Small intestine (tissue), 4 donors: ENCODE measurements around the gene CD6. TPM values are rescaled to one million over a fixed set of nuclear protein-coding genes. Genes with fewer than 3 reads are reported as not detected.

Experiments
- polyA plus RNA-seq, 4 donors: library from polyadenylated mRNA; stranded (reverse) in 3 of 4; unstranded in 1 of 4; fragments of 200-250 nt in 3 of 4; fragments of 120-200 nt in 1 of 4; gene quantifications; one replicate each; pipeline versions ENCODE4 v1.2.1 to v1.2.3, GENCODE V29; 2013
- donor health status: healthy with polysubstance abuse.
- donor health status: Bipolar disorder and iron deficiency.
- donor health status: healthy.

Gene CD6
- polyA plus RNA-seq, 4 donors: 1.3 to 5.1 (median 1.7) TPM

Other genes starting within 250 kb of the CD6 start
- 1 to 10 TPM in 1 of 4 donors, under 1 TPM in 2, not detected in 1; 0.77 to 1.1 (median 0.97) TPM for gene MS4A18, start 247.0 kb upstream of the CD6 start, polyA plus RNA-seq
- gene MS4A15, start 214.8 kb upstream of the CD6 start, polyA plus RNA-seq: 1 to 10 TPM in 2 of 4 donors, under 1 TPM in 1, not detected in 1; 0.09 to 7.6 (median 5.1) TPM
- gene MS4A10, start 186.3 kb upstream of the CD6 start, polyA plus RNA-seq: 10 to 100 TPM in 2 of 4 donors, 1 to 10 TPM in 1, under 1 TPM in 1; 0.61 to 61.9 (median 31.3) TPM
- gene CCDC86, start 129.6 kb upstream of the CD6 start, polyA plus RNA-seq: 10 to 100 TPM; 10.5 to 23.7 (median 15.0) TPM
- gene PTGDR2, start 115.7 kb upstream of the CD6 start, polyA plus RNA-seq: 1 to 10 TPM in 3 of 4 donors, under 1 TPM in 1; 0.45 to 4.5 (median 3.4) TPM
- gene ZP1, start 104.1 kb upstream of the CD6 start, polyA plus RNA-seq: 1 to 10 TPM in 1 of 4 donors, under 1 TPM in 1, not detected in 2; 0.33 to 2.7 TPM
- 100 to 1,000 TPM in 1 of 4 donors, 10 to 100 TPM in 3; 47.9 to 103 (median 80.7) TPM for gene PRPF19, start 65.1 kb upstream of the CD6 start, polyA plus RNA-seq
- 10 to 100 TPM; 14.1 to 63.7 (median 33.9) TPM for gene TMEM109, start 57.5 kb upstream of the CD6 start, polyA plus RNA-seq
- gene TMEM132A, start 47.2 kb upstream of the CD6 start, polyA plus RNA-seq: 1 to 10 TPM in 3 of 4 donors, under 1 TPM in 1; 0.89 to 8.6 (median 4.0) TPM
- 10 to 100 TPM in 3 of 4 donors, 1 to 10 TPM in 1; 4.5 to 26.0 (median 11.3) TPM for gene SLC15A3, start 19.5 kb upstream of the CD6 start, polyA plus RNA-seq
- gene CD5, start 130.8 kb downstream of the CD6 start, polyA plus RNA-seq: 1 to 10 TPM in 1 of 4 donors, under 1 TPM in 3; 0.22 to 1.0 (median 0.86) TPM
- gene VPS37C, start 189.7 kb downstream of the CD6 start, polyA plus RNA-seq: 10 to 100 TPM; 17.8 to 40.4 (median 30.9) TPM
- 10 to 100 TPM in 2 of 4 donors, 1 to 10 TPM in 1, under 1 TPM in 1; 0.47 to 86.2 (median 8.5) TPM for gene PGA3, start 231.8 kb downstream of the CD6 start, polyA plus RNA-seq